Neural crest cell (in vitro differentiated cells): ENCODE results near the gene MRPL24. TPM values are rescaled to one million over a fixed set of nuclear protein-coding genes. Genes with fewer than 3 reads are reported as not detected.

Experiments
- DNase-seq: peaks from one replicate; pipeline ENCODE4 v3.0.0; 2021; ENCODE audit warnings: low read depth, mixed read lengths, low spot score
- H3K27ac Mint-ChIP-seq: one replicate; pipeline ENCODE4 v1.8.0; 2021; ENCODE audit warnings: mild to moderate bottlenecking, mixed read lengths; ENCODE audit not compliant: unreplicated experiment
- H3K27me3 Mint-ChIP-seq: 2 replicates; pipeline ENCODE4 v1.8.0; 2021; ENCODE audit warnings: low read depth, mild to moderate bottlenecking, mixed read lengths
- H3K36me3 Mint-ChIP-seq: 2 replicates; pipeline ENCODE4 v1.8.0; 2021; ENCODE audit warnings: low read depth, mild to moderate bottlenecking, mixed read lengths
- H3K4me1 Mint-ChIP-seq: 2 replicates; pipeline ENCODE4 v1.8.0; 2021; ENCODE audit warnings: mixed read lengths
- H3K4me3 Mint-ChIP-seq: one replicate; pipeline ENCODE4 v1.8.0; 2021; ENCODE audit warnings: mild to moderate bottlenecking, mixed read lengths
- H3K9me3 Mint-ChIP-seq: 2 replicates; pipeline ENCODE4 v1.8.0; 2021; ENCODE audit warnings: mixed read lengths
- total RNA-seq: library from RNA; stranded (reverse); gene quantifications from 2 replicates; pipeline ENCODE4 v1.2.1, GENCODE V29; 2021
- TF ChIP-seq, protein P1 (sequence below): fragments of 200-600 bp; sonication (generic); conservative IDR thresholded peaks from 2 replicates; pipeline ENCODE4 v1.5.0; 2021; ENCODE audit warnings: antibody characterized with exemption, mild to moderate bottlenecking

MRPL24 gene
- total RNA-seq, 1 donor from 2014 or later: 37.3 TPM

DNA sequence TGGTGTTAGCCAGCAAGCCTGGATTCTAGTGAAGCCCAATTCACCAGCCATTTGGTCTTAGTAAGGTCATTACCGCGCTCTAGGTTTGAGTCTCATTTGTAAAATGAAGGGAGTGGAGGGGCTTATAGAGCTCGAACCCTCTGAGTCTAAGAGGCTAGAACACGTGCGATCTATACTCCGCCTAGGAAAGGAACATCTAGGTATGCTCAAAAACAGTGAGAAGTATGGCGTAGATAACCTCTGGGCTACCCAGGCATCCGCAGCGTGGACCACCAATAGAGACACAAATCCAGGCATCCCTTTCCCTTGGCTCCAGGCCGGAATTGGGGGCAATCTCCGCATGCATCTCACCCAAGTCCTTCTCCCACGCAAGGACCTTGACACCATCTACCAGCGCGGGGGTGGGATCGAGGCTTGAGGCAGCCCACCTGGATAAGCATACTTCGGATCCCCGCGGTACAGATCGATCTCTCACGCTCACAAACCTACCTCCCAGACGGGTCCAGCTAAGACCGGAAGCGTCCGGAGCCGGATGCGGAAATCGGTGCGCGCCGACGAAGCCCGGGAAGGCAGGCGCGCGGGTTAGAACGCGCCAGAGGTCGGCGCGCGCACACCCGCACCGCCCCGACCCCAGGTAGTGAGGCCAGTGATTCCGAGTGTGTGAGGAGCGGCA lies 12.8 kb downstream of the MRPL24 start, which contains the start of gene METTL25B:
Gene METTL25B, plus strand, starts transcription at position 544 of the 673 bp plus-strand sequence. CDS start 636 bp downstream, outside the sequence.
- Mint-ChIP-seq H3K9me3 (no peaks in the 10 kb centered on the region), H3K27ac (peak within 1 kb of the TSS; percentile 97), H3K27me3 (no peaks in the 10 kb centered on the region), H3K4me3 (no peak within 1 kb of the TSS), H3K36me3 (peaks cover 7% of the 10 kb centered on the region), H3K4me1 (peaks cover 24% of the 10 kb centered on the region)
- peak; percentile 68 for DNase-seq
- TF ChIP-seq, protein P1, sequence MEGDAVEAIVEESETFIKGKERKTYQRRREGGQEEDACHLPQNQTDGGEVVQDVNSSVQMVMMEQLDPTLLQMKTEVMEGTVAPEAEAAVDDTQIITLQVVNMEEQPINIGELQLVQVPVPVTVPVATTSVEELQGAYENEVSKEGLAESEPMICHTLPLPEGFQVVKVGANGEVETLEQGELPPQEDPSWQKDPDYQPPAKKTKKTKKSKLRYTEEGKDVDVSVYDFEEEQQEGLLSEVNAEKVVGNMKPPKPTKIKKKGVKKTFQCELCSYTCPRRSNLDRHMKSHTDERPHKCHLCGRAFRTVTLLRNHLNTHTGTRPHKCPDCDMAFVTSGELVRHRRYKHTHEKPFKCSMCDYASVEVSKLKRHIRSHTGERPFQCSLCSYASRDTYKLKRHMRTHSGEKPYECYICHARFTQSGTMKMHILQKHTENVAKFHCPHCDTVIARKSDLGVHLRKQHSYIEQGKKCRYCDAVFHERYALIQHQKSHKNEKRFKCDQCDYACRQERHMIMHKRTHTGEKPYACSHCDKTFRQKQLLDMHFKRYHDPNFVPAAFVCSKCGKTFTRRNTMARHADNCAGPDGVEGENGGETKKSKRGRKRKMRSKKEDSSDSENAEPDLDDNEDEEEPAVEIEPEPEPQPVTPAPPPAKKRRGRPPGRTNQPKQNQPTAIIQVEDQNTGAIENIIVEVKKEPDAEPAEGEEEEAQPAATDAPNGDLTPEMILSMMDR: no peak

DNA sequence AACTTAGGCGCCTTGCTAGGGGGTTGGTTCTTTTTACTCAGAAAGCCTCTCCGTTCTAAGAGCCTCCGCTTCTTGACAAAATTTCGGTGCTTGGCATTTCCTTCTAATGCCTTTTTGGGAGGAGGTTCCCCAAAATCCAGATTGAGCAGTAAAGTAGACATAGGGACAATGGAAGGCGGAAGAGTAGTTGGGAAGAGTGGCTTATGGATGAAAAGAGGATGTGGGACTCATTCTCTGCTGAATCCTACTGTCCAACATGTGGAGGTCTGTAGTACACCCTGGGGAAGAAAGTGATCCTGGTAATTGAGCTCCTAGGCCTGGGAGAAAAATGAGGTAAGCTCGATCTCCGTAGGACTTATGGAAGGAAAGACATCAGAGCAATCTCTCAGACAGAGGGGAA lies 13.4 kb downstream of the MRPL24 start:
- H3K27me3 Mint-ChIP-seq: no peaks in the 10 kb centered on the region
- H3K9me3 Mint-ChIP-seq: no peaks in the 10 kb centered on the region
- peaks cover 24% of the 10 kb centered on the region for H3K4me1 Mint-ChIP-seq
- DNase-seq: no peak
- peaks cover 7% of the 10 kb centered on the region for H3K36me3 Mint-ChIP-seq
- no peak overlapping the region for H3K4me3 Mint-ChIP-seq
- TF ChIP-seq, protein P1: no peak
- peak overlapping the region; percentile 97 for H3K27ac Mint-ChIP-seq

DNA sequence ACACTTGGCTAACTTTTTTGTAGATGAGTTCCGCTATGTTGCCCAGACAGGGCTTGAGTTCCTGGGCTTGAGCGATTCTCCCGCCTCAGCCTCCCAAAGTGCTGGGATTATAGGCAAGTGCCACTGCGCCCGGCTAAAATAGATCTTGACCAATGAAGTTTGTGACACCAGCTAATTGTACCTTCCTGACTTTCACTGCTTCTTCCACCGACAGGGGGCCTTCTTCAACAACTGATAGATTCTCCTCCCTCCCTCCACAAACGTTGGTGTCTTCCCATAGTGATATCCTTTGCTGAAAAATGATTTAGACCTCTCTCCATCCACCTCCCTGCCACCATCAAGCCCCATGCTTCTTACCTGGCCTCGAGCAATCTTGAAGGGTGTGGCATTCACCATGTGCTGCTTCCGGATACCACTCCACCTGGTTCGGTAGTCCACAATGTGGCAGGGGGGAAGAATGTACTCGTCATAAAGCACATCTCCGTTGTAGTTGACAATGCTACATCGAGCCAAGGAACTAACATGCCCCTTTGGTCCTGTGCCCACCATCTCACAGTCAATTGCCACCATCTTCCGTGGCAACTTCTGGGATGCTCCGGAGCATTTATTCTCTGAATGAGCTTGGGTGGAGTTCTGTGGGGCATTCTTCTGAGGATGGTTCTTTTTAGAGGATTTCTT lies 14.2 kb downstream of the MRPL24 start:
- H3K4me1 Mint-ChIP-seq: peaks cover 24% of the 10 kb centered on the region
- TF ChIP-seq, protein P1: peak; percentile 67
- H3K36me3 Mint-ChIP-seq: peaks cover 7% of the 10 kb centered on the region
- no peak overlapping the region for H3K27ac Mint-ChIP-seq
- H3K27me3 Mint-ChIP-seq: no peaks in the 10 kb centered on the region
- H3K9me3 Mint-ChIP-seq: no peaks in the 10 kb centered on the region
- peak; percentile 61 for DNase-seq
- H3K4me3 Mint-ChIP-seq: no peak overlapping the region

DNA sequence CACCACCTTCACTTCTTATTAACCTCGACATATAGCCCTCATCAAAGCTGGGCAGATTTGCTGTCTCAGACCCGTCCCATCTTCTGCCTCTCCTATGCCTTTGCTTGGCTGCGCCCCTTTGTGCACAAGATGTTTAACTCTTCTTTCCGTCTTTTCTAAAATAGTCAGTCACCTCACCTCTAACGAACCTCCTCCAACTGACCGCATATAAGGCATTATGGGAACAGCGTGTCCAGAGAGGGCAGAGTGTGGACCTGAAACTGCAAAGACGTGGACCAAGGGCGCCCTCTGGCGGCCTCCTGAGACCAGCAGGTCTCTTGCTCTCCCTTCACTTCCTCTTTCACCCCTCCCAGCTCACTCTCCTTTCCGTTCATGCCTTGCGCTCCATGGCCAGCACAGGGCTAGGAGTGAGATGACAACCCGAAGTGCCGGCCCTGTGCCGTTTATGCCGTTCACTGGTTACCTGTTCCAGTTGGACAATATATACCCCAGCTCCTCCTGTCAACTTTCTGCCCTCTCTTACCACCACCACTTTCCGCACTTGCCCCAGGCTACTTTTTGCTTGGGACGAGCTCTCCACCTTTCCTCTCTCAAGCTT lies 15.1 kb downstream of the MRPL24 start:
- H3K9me3 Mint-ChIP-seq: no peaks in the 10 kb centered on the region
- peak; percentile 86 for DNase-seq
- no peaks in the 10 kb centered on the region for H3K27me3 Mint-ChIP-seq
- H3K4me3 Mint-ChIP-seq: no peak overlapping the region
- peaks cover 23% of the 10 kb centered on the region for H3K4me1 Mint-ChIP-seq
- H3K27ac Mint-ChIP-seq: no peak overlapping the region
- TF ChIP-seq, protein P1: peak; percentile 98
- peaks cover 7% of the 10 kb centered on the region for H3K36me3 Mint-ChIP-seq

GRCh38 chr1:156721535-156721934 lies 19.4 kb downstream of the MRPL24 start:
- H3K27ac Mint-ChIP-seq: no peak overlapping the region
- no peak overlapping the region for H3K4me3 Mint-ChIP-seq

More at GRCh38 chr1:156721535-156721934, 19.4 kb downstream of the MRPL24 start:
- Mint-ChIP-seq H3K36me3 (peaks cover 7% of the 10 kb centered on the region), H3K27me3 (no peaks in the 10 kb centered on the region), H3K9me3 (no peaks in the 10 kb centered on the region), H3K4me1 (peaks cover 16% of the 10 kb centered on the region)
- DNase-seq: no peak
- TF ChIP-seq, protein P1: no peak
